Adipose tissue (tissue), 3 donors: ENCODE measurements around the gene PCK2. TPM values are rescaled to one million over a fixed set of nuclear protein-coding genes. Genes with fewer than 3 reads are reported as not detected.

ENCODE experiments used
- H3K27ac ChIP-seq: one replicate; pipeline ENCODE4 v1.5.1; 2013; ENCODE audit warnings: low read depth, low read length
- WGBS, 3 donors: extraction: QIAGEN DNeasy Blood & Tissue Kit; methylation state at CpG; one replicate each; pipeline ENCODE4 v1.1.7; 2013; 5-methylcytosine and 5-hydroxymethylcytosine counted together
- polyA plus RNA-seq, 3 donors: library from polyadenylated mRNA; stranded (reverse); fragments of 200-250 nt; gene quantifications; one replicate each; pipeline ENCODE4 v1.2.3, GENCODE V29; 2013
- donor health status: healthy with polysubstance abuse.
- donor health status: Bipolar disorder and iron deficiency.
- donor health status: healthy.

The PCK2 gene
- polyA plus RNA-seq, 3 donors, result 22.0 to 75.5 (median 29.5) TPM

- 42 to 68% (median 51%) methylated on average over 7 of the region's 7 CpGs for WGBS, 3 donors
- no peak overlapping the region for H3K27ac ChIP-seq
Measured at GRCh38 chr14:24072436-24072835, 21.7 kb upstream of the PCK2 start.

GRCh38 chr14:24072881-24073877, 20.9 kb upstream of the PCK2 start:
- no peak overlapping the region for H3K27ac ChIP-seq
- WGBS, 3 donors, result 85 to 87% (median 86%) methylated on average over 26 of the region's 26 CpGs

GRCh38 chr14:24074625-24075484, 19.3 kb upstream of the PCK2 start:
- H3K27ac ChIP-seq, result no peak overlapping the region
- WGBS, 3 donors, result 56 to 80% (median 69%) methylated on average over 11 of the region's 11 CpGs

- H3K27ac ChIP-seq, result no peak overlapping the region
- 64 to 73% (median 70%) methylated on average over 11 of the region's 11 CpGs for WGBS, 3 donors
Measured at GRCh38 chr14:24075485-24076301, 18.4 kb upstream of the PCK2 start.

- 86 to 93% (median 90%) methylated on average over 10 of the region's 10 CpGs for WGBS, 3 donors
- no peak overlapping the region for H3K27ac ChIP-seq
Measured at GRCh38 chr14:24076302-24076601, 17.9 kb upstream of the PCK2 start.

GRCh38 chr14:24077086-24077485, 17.0 kb upstream of the PCK2 start:
- H3K27ac ChIP-seq, result no peak overlapping the region
- 91 to 94% (median 93%) methylated on average over 23 of the region's 23 CpGs for WGBS, 3 donors

GRCh38 chr14:24078146-24078545, 16.0 kb upstream of the PCK2 start:
- WGBS, 3 donors, result 86 to 89% (median 86%) methylated on average over 3 of the region's 3 CpGs

GRCh38 chr14:24079491-24080141, 14.5 kb upstream of the PCK2 start:
- H3K27ac ChIP-seq, result no peak overlapping the region
- 87 to 94% (median 88%) methylated on average over 9 of the region's 9 CpGs for WGBS, 3 donors

More at GRCh38 chr14:24078146-24078545, 16.0 kb upstream of the PCK2 start:
- no peak overlapping the region for H3K27ac ChIP-seq

GRCh38 chr14:24080142-24080530, 14.0 kb upstream of the PCK2 start:
- WGBS, 3 donors, result 73 to 81% (median 79%) methylated on average over 6 of the region's 6 CpGs
- H3K27ac ChIP-seq, result no peak overlapping the region

- 0 to 1% (median 0%) methylated on average over 67 to 74 of the region's 74 CpGs for WGBS, 3 donors
- H3K27ac ChIP-seq, result no peak overlapping the region
Measured at GRCh38 chr14:24080888-24081738, 13.0 kb upstream of the PCK2 start.

GRCh38 chr14:24081739-24082211, 12.3 kb upstream of the PCK2 start:
- 20 to 24% (median 22%) methylated on average over 26 of the region's 26 CpGs for WGBS, 3 donors
- H3K27ac ChIP-seq, result no peak overlapping the region

GRCh38 chr14:24082411-24083080, 11.6 kb upstream of the PCK2 start:
- WGBS, 3 donors, result 92 to 96% (median 95%) methylated on average over 5 of the region's 5 CpGs
- H3K27ac ChIP-seq, result no peak overlapping the region

- 63 to 91% (median 89%) methylated on average over 3 of the region's 3 CpGs for WGBS, 3 donors
- no peak overlapping the region for H3K27ac ChIP-seq
Measured at GRCh38 chr14:24083462-24083861, 10.6 kb upstream of the PCK2 start.

- WGBS, 3 donors, result 94 to 100% (median 97%) methylated on average over 2 of the region's 2 CpGs
Measured at GRCh38 chr14:24084440-24084839, 9.7 kb upstream of the PCK2 start.

GRCh38 chr14:24085215-24085614, 8.9 kb upstream of the PCK2 start:
- WGBS, 3 donors, result 78 to 95% (median 80%) methylated on average over 3 of the region's 3 CpGs
- H3K27ac ChIP-seq, result no peak overlapping the region

More at GRCh38 chr14:24084440-24084839, 9.7 kb upstream of the PCK2 start:
- H3K27ac ChIP-seq, result no peak overlapping the region

- WGBS, 3 donors, result 86 to 91% (median 90%) methylated on average over 3 of the region's 3 CpGs
- no peak overlapping the region for H3K27ac ChIP-seq
Measured at GRCh38 chr14:24086193-24086955, 7.7 kb upstream of the PCK2 start.
